ENCODE data around the gene MYH14. TPM values are rescaled to one million over a fixed set of nuclear protein-coding genes. Genes with fewer than 3 reads are reported as not detected.

The MYH14 gene
- total and polyA plus RNA-seq, 2 of the 13 experiments (the other 11 are each of a cell fraction or from before 2014, with no cell fraction given): 5.5 to 5.8 TPM

DNA sequence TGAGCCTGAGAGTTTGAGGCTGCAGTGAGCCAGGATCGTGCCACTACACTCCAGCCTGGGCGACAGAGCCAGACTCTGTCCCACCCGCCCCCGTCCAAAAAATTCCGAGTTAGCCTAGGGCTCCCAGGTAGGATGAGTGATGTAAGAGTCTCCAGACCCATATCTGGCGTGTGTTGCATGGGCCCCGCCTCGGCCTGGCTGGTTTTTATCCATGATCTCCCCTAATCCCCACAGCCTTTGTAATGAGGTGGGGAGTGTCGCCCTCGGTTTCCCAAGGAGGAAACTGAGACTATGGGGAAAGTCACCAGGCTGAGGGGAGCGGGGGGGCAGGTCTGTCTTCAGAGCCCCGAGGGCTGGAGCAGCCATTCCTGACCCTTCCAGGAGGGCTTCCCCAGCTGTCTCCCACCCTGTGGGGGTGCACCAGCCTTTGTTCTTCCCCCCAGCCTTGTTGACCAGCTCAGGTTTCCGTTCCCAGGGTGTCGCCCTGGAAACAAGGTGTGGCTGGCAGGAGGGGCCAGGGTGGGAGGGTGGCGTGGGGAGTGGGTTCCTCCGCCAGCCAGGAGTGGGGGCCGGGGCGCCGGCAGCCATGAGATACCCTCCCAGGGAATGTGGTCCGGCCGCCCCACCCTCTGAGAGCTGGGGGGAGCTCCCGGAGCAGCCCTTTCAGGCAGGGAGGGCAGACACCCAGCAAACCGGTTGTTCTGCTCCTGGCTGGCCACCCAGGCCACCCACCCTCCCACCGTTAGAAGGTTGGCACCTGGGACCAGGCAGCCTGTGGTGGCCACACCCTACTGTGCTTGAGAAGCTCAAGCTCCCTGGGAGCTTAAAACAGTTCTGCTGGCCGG is 11.5 kb downstream of the MYH14 start (continued):
- TF ChIP-seq, protein P1, sequence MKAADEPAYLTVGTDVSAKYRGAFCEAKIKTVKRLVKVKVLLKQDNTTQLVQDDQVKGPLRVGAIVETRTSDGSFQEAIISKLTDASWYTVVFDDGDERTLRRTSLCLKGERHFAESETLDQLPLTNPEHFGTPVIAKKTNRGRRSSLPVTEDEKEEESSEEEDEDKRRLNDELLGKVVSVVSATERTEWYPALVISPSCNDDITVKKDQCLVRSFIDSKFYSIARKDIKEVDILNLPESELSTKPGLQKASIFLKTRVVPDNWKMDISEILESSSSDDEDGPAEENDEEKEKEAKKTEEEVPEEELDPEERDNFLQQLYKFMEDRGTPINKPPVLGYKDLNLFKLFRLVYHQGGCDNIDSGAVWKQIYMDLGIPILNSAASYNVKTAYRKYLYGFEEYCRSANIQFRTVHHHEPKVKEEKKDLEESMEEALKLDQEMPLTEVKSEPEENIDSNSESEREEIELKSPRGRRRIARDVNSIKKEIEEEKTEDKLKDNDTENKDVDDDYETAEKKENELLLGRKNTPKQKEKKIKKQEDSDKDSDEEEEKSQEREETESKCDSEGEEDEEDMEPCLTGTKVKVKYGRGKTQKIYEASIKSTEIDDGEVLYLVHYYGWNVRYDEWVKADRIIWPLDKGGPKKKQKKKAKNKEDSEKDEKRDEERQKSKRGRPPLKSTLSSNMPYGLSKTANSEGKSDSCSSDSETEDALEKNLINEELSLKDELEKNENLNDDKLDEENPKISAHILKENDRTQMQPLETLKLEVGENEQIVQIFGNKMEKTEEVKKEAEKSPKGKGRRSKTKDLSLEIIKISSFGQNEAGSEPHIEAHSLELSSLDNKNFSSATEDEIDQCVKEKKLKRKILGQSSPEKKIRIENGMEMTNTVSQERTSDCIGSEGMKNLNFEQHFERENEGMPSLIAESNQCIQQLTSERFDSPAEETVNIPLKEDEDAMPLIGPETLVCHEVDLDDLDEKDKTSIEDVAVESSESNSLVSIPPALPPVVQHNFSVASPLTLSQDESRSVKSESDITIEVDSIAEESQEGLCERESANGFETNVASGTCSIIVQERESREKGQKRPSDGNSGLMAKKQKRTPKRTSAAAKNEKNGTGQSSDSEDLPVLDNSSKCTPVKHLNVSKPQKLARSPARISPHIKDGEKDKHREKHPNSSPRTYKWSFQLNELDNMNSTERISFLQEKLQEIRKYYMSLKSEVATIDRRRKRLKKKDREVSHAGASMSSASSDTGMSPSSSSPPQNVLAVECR (CRISPR knock-in tag; IDR thresholded peaks at IDR 0.05; ENCODE audit: borderline replicate concordance): no peak
- TF ChIP-seq GABPA (IDR thresholded peaks at IDR 0.05; ENCODE audit: low read depth, low read length): no peak
- TF ChIP-seq GABPA (CRISPR knock-in tag; IDR thresholded peaks at IDR 0.05; ENCODE audit: low read depth): no peak

DNA sequence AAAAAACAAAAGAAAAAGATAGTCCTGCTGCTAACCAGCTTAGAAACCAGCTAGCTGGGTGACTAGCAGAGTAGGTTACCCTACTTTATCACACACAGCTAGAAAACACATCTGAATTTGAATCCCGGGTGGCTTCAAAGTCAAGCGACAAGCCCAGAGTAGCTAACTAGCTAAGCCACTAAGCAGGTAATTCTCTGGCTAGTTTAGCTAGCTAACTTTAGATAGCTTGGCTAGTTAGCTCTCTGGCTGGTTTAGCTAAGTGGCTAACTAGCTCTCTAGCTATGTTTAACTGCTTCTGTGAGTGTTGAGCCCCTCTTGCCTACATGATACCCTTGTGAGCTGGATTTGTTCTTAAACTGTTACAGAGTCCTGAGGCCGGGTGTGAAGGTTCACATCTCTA is 12.4 kb downstream of the MYH14 start:
- 80% methylated on average over 2 of the region's 3 CpGs for WGBS (ENCODE audit: low lambda C conversion rate)
- H2AFZ ChIP-seq (ENCODE audit: low read length): no peak overlapping the region
- H3K4me2 ChIP-seq (ENCODE audit: low read depth, low read length): no peak overlapping the region
- no peak overlapping the region for H3K27ac ChIP-seq (ENCODE audit: extremely low read length, insufficient read depth, low read length)
- H3K4me1 ChIP-seq (ENCODE audit: insufficient read depth, low read length): no peaks in the 10 kb centered on the region
- H3K9me3 ChIP-seq (ENCODE audit: low read length): no peaks in the 10 kb centered on the region
- no peak for FAIRE-seq
- CTCF ChIA-PET (ENCODE audit: low intra/inter-chr PET ratio, low total read pairs): no interaction called here
- H3K27me3 ChIP-seq (ENCODE audit: control insufficient read depth in 1 of 2, insufficient read depth in 2 of 2, low read length in 2 of 2): no peaks in the 10 kb centered on the region; a peak in 1 of 5 replicates
- H3K79me2 ChIP-seq (ENCODE audit: insufficient read depth, low read length): no peaks in the 10 kb centered on the region
- no peaks in the 10 kb centered on the region; a peak in 2 of 5 replicates for H3K36me3 ChIP-seq (replicated peaks in 1 of 2; ENCODE audit: control insufficient read depth in 1 of 2, insufficient read depth in 2 of 2, low read length in 2 of 2)
- DNase-seq (ENCODE audit: low spot score): no peak
- H3K4me3 ChIP-seq (replicated peaks in 1 of 3; ENCODE audit: insufficient read depth in 1 of 3, low read depth in 2 of 3, low read length in 3 of 3): no peak overlapping the region
- BruUV-seq (replicated peaks): no TSS peak
- no peak overlapping the region for H3K9ac ChIP-seq (ENCODE audit: insufficient read depth, low read depth, low read length)
- in situ Hi-C loops (cut with HindIII; ENCODE audit: extremely low pct_ligation_motif_present, low pct_unique_long_range_greater_than_20kb) (no loop called here), intact Hi-C loops (cut with micrococcal nuclease; ENCODE audit: unreplicated experiment) (no loop called here)
- no peak for TF ChIP-seq U2AF1 (optimal IDR thresholded peaks at IDR 0.05; ENCODE audit: low read depth, low read length)
- TF ChIP-seq, protein P2, sequence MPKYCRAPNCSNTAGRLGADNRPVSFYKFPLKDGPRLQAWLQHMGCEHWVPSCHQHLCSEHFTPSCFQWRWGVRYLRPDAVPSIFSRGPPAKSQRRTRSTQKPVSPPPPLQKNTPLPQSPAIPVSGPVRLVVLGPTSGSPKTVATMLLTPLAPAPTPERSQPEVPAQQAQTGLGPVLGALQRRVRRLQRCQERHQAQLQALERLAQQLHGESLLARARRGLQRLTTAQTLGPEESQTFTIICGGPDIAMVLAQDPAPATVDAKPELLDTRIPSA (CRISPR knock-in tag; IDR thresholded peaks at IDR 0.05; ENCODE audit: borderline replicate concordance): no peak
- TF ChIP-seq SNAPC5 (CRISPR knock-in tag; IDR thresholded peaks at IDR 0.05; ENCODE audit: borderline replicate concordance): no peak
- no peak for ATAC-seq
- H4K20me1 ChIP-seq (ENCODE audit: insufficient read depth, low read length): no peaks in the 10 kb centered on the region
- POLR2A ChIA-PET: interaction anchor here (1.6 kb wide), 1 partner anchor 19 kb away, joined by 4 read pairs; no protein-coding TSS in a partner anchor
